OCI-LY3 (cell line): ENCODE data around the gene GRID1.

ENCODE experiments used
- CTCF ChIP-seq: fragments of 200-600, 300-600 bp; sonication (generic); IDR thresholded peaks from 2 replicates; pipeline ENCODE4 v1.5.1; 2014; ENCODE audit warnings: antibody characterized with exemption, low read length, low read depth
- EZH2phosphoT487 ChIP-seq: fragments of 200-600 bp; shearing (Covaris generic); IDR thresholded peaks from 2 replicates; pipeline ENCODE4 v1.6.1; 2018; ENCODE audit warnings: antibody characterized with exemption, mixed run types, low read depth

- TF ChIP-seq EZH2phosphoT487 (no peak), CTCF (no peak)
Observed at GRCh38 chr10:86210416-86210815, 156.2 kb downstream of the GRID1 start.
